T-helper 1 cell (primary cell): Measurements from ENCODE around the gene PAX8.
A peak's percentile ranks its signal among the peaks of the same experiment; 100 is the strongest.
"Not testable (repeated sequence)": the region's sequence is repeated elsewhere in the genome, so short reads cannot be mapped to it uniquely, and the experiment has no call there.

Source experiments
- DNase-seq, 5 donors: peaks; one replicate each; pipeline ENCODE4 v3.0.0-alpha.2; 2012 to 2020

The PAX8 gene

GRCh38 chr2:113288674-113289149 is 10.0 kb upstream of the PAX8 start:
- DNase-seq = not testable (repeated sequence)

GRCh38 chr2:113288117-113288673 is 9.5 kb upstream of the PAX8 start:
- DNase-seq = not testable (repeated sequence)

- no peak for DNase-seq
These were observed 7.1 kb upstream of the PAX8 start for GRCh38 chr2:113285816-113286215.

- DNase-seq = not testable (repeated sequence)
These were observed 6.3 kb upstream of the PAX8 start for GRCh38 chr2:113284999-113285398.

GRCh38 chr2:113284476-113284875 is 5.8 kb upstream of the PAX8 start:
- no peak for DNase-seq

GRCh38 chr2:113283704-113284284 is 5.1 kb upstream of the PAX8 start:
- no peak for DNase-seq

- no peak for DNase-seq
These were observed 4.2 kb upstream of the PAX8 start for GRCh38 chr2:113282747-113283533.

GRCh38 chr2:113281910-113282746 is 3.4 kb upstream of the PAX8 start:
- DNase-seq = no peak

GRCh38 chr2:113278073-113278741 is 514 bp downstream of the PAX8 start:
- DNase-seq = no peak

- DNase-seq = no peak
These were observed 1.1 kb downstream of the PAX8 start for GRCh38 chr2:113277474-113278072.

GRCh38 chr2:113276761-113277425 is 1.8 kb downstream of the PAX8 start:
- no peak for DNase-seq

GRCh38 chr2:113276216-113276760 is 2.4 kb downstream of the PAX8 start:
- DNase-seq = no peak

GRCh38 chr2:113275556-113276215 is 3.0 kb downstream of the PAX8 start:
- no peak for DNase-seq

- DNase-seq = no peak
These were observed 4.3 kb downstream of the PAX8 start for GRCh38 chr2:113274432-113274831.

- no peak for DNase-seq
These were observed 4.7 kb downstream of the PAX8 start for GRCh38 chr2:113273981-113274380.

GRCh38 chr2:113273027-113273551 is 5.6 kb downstream of the PAX8 start:
- DNase-seq = peak in 1 of 5 donors; percentile 33

GRCh38 chr2:113272477-113272876 is 6.2 kb downstream of the PAX8 start:
- DNase-seq = no peak

GRCh38 chr2:113268621-113269360 is 9.9 kb downstream of the PAX8 start:
- no peak for DNase-seq

GRCh38 chr2:113266431-113266830 is 12.3 kb downstream of the PAX8 start:
- no peak for DNase-seq
